AML-193 (cell line): ENCODE measurements around the gene POLRMT.
A peak's percentile ranks its signal among the peaks of the same experiment; 100 is the strongest.
"Not testable (repeated sequence)": the region's sequence is repeated elsewhere in the genome, so short reads cannot be mapped to it uniquely, and the experiment has no call there.

Experiments used
- DNase-seq, 2 experiments: peaks; one replicate each; lab custom pipeline; 2025; lab: John Stamatoyannopoulos, UW

POLRMT gene

DNA sequence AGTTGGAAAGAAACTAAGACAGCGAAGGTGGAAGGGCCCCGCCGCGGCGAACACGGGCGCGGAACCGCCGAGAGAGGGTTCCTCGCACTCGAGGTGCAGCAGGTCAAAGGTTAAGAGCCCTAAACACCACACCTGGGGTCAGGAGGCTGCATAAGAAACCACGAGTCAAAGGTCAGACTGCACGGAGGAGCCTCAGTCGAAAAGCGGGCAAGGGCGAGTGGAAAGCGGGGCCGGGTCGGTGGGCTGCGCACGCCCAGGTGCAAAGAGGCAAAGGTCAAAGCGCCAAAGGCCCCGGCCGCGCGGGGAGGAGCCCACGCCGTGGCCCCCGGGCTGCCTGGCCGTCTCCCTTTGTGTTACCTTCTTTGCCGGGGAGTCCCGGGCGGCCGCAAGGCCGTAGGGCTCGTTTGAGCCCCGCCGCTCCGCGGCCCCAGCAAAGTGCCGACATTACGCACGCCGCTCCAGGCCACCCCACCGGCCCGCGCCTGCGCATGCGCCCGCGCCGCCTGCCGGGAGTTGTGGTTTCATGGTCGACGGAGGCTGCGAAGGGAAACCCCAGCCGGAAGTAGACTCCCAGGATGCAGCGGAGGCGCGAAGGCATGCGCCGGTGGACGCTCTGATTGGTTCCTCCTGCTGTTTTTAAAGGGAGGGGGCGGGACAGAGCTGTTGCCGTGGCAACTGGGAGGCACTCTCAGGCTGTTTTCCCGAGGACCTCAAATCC, at the start of gene POLRMT:
TSS of gene POLRMT (minus strand) at position 470 of the 718 bp plus-strand sequence. CDS start at position 445, 25 bp downstream.
- DNase-seq = peak; percentile 94 to 95

DNA sequence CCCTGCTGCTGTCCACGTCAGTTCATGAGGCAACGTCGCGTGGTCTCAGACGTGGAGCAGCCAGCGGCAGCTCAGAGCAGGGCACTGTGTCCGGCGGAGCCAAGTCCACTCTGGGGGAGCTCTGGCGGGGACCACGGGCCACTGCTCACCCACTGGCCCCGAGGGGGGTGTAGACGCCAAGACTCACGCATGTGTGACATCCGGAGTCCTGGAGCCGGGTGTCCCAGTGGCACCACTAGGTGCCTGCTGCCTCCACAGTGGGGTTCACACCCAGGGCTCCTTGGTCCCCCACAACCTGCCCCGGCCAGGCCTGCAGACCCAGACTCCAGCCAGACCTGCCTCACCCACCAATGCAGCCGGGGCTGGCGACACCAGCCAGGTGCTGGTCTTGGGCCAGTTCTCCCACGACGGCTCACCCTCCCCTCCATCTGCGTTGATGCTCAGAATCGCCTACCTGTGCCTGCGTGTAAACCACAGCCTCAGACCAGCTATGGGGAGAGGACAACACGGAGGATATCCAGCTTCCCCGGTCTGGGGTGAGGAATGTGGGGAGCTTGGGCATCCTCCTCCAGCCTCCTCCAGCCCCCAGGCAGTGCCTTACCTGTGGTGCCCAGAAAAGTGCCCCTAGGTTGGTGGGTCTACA, 49.5 kb upstream of the POLRMT start:
- no peak for DNase-seq

DNA sequence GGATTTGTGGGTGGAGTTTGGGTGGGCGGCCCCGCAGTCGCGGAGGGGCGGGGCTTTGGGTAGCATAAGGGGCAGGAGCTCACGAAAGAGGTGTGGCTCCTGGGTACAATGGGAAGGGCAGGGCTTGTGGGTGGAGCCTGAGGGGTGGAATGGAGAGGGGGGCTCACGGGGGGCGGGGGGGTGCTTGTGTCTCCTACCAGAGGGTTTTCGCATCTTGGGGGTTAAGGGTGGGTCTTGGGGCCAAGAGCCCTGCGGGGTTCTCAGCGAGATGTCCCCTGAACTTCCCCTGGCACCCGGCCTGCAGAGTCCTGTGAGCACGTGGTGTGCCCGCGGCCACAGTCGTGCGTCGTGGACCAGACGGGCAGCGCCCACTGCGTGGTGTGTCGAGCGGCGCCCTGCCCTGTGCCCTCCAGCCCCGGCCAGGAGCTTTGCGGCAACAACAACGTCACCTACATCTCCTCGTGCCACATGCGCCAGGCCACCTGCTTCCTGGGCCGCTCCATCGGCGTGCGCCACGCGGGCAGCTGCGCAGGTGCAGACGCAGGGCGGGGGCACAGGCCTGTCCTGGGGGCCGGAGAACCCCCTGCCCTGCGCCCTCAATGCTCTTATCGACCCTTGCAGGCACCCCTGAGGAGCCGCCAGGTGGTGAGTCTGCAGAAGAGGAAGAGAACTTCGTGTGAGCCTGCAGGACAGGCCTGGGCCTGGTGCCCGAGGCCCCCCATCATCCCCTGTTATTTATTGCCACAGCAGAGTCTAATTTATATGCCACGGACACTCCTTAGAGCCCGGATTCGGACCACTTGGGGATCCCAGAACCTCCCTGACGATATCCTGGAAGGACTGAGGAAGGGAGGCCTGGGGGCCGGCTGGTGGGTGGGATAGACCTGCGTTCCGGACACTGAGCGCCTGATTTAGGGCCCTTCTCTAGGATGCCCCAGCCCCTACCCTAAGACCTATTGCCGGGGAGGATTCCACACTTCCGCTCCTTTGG, 48.0 kb upstream of the POLRMT start:
- DNase-seq = peak; percentile 82 to 87

DNA sequence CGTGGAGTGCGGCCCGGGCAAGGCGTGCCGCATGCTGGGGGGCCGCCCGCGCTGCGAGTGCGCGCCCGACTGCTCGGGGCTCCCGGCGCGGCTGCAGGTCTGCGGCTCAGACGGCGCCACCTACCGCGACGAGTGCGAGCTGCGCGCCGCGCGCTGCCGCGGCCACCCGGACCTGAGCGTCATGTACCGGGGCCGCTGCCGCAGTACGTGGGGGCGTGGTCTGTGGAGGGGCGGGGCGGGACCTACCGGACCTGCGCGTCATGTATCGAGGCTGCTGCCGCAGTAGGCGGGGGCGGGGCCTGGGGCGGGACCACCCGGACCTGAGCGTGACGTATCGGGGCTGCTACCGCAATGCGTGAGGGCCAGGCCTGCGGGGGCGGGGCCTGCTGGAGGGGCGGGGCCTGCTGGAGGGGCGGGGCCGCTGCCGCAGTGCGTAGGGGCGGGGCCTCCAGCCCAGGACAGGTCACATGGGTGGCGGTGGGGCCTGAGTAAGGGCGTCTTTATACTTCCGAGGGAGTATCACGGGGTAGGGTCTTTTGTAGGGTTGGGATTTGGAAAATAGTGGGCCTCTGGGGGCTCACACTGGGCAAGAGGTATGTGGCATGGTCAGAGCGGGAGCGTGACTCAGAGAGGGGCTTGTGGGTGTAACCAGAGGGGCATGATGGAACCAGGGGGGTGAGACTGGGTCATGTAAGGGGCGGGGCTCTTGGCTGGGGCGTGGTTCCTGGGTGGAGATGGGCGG, 47.1 kb upstream of the POLRMT start:
- DNase-seq = peak; percentile 94

DNA sequence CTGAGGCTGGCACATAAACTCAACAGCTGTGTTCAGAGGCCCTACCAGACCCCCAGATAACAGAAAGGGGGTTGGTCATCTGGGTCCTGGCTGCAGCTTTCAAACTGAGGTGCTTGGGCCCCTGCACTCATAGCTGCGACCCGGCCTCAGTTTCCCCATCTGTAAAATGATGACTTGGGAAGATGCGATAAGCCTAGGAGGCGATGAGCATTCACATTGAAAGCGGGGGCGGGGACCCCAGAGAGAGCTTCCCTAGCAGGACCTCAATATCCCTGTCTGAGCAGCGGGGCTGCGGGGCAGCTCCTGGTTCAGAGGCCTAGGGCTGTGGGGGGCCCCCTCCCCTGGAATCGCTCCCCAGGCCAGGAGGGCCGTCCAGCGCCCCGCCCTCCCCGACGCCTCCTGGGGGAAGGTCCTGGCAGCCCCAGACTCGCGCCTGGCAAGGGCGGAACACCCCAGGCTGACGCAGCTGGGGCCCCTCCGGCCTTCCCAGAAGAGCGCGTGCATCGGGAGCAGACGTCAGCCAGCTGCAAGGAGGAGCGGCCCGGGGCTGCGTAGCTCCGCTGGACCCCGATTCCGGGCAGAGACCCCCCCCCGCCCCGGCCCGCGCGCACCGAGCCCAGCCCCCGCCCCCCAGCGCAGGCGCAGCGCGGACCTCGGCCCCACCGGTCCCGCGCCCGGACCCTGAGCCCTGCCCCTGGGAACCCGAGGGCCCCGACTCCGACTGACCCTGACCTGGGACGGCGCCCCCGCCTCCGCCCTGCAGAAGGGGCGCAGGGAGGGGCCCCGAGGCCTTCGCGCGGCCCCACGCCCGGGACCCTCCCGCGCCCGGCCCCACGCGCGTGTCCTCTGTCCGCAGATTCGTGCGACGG, 46.3 kb upstream of the POLRMT start:
- DNase-seq = no peak

DNA sequence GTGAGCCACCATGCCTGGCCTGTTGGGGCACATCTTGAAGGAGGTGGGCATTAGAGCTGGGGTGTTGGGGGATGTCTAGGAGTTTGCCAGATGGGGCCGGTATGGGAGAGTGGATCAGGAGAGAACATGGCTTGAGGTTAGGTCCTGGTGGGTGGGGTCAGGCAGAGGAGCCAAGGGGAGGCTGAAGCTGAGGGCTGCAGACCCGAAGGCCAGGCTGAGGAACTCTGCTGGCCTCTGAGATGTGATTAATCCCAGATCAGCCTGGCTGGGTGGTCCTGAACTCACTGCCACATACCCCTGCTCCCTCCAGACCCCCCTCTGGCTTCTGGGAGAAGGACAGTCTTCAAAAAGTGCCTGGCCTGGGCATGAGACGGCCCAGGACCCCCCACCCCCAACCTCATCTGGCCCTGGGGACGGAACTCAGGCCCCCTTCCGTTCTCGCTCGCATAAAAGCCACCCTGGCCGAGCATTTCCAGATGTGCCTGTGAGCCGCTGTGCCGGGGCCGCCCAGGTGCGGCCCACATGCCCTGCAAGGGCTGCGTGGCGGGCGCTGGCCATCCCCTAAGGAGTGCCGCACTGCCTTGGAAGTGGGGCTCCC, 45.6 kb upstream of the POLRMT start:
- DNase-seq = no peak

DNA sequence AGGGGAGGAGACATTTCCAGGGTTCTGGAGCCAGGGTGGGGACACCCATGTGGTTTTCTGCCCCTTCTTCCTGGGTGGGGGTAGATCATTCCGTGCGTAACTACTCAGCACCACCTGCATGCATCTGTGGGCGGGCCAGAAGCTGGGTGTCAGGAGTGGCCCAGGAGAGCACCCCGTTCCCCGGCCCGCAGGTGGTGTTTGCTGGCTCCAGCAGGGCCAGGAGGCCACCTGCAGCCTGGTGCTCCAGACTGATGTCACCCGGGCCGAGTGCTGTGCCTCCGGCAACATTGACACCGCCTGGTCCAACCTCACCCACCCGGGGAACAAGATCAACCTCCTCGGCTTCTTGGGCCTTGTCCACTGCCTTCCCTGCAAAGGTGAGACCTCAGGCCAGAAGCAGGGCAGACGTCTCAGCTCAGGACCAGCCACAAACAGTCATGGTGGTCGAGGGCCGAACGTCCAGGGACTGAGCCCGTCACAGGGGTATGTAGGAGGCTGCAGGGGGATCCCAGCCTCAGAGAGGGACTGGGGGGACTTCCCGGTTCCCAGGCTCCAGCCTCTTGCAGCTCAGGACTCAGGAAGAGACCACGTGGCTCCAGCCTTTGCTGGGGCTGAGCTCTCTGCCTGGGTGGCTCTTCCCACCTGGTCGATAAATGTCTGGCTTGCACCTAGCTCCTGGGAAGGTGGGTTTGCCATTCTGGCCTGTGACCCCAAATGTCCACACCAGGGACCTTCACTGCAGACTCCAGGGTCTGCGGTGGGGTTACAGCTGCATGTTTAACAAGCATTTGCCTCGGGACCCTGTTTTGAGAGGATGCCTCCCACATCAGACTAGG, 44.5 kb upstream of the POLRMT start:
- DNase-seq = no peak

DNA sequence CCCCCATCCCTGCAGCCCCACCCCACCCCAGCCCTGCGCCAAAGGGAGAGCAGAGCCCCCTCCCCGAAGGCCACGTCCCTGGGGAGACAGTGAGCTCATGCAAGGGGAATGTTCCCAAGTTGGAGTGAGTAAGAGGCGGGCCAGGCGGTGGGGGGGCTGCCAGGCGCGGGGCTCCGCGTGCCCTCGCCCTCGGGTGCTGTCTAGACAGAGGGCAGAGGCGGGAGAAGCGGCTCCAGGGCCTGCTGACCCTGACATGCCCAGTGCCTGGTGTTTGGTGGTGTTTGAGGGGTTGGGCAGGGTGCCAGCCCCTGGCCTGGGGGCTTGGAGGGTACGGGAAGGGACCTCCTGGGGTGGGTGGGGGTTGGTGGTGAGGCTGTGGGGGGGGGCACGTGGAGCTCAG, 43.9 kb upstream of the POLRMT start:
- DNase-seq = no peak

DNA sequence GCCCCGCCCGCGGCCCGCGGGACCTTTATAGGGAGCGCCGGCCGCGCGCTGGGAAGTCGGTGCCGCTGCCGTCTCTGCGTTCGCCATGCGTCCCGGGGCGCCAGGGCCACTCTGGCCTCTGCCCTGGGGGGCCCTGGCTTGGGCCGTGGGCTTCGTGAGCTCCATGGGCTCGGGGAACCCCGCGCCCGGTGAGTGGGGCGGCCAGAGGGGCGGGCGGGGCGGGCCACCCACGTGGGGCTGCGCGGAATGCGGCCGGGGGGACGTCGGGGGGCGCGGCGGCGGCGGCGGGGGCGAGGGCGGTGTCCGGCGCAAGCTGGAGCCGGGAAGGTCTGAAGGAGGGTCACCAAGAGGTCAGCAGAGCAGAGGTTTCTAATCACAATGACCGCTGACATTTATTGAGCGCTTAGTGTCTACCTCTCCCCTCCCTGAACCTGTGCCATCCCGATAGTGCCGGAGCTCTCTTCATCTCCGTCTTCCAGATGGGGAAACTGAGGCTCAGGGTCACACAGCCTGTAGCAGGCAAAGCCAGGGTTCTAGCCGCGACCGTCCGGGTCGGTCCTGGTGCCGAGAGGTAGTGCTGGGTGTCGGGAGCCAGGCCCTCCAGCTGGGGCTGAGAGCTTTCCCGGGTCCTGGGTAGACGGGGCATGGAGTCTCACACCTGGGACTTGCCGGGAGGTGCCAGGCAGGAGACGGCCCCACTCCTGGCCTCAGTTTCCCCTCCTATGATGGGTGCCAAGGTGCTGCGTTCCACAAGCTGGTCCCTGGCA, 43.2 kb upstream of the POLRMT start, which contains the start of gene FSTL3:
TSS of gene FSTL3 (plus strand) at position 54 of the 767 bp plus-strand sequence. CDS start at position 86, 32 bp downstream.
- DNase-seq = no peak

DNA sequence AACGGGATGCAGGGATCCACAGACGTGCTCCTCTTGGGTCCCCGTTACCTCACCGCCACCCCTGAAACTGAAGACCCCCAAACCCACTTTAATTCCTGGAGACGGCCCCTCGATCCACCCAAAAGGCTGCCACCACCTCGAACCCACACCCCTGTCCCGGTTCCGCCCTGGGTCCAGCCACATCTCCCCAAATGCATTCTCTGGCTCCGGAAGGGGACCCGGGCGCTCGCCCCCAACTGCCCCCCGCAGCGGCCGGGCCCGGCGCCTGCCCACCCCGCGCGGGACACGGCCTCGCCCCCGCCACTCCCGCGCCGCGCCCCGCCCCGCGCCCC, 42.6 kb upstream of the POLRMT start:
- no peak for DNase-seq

DNA sequence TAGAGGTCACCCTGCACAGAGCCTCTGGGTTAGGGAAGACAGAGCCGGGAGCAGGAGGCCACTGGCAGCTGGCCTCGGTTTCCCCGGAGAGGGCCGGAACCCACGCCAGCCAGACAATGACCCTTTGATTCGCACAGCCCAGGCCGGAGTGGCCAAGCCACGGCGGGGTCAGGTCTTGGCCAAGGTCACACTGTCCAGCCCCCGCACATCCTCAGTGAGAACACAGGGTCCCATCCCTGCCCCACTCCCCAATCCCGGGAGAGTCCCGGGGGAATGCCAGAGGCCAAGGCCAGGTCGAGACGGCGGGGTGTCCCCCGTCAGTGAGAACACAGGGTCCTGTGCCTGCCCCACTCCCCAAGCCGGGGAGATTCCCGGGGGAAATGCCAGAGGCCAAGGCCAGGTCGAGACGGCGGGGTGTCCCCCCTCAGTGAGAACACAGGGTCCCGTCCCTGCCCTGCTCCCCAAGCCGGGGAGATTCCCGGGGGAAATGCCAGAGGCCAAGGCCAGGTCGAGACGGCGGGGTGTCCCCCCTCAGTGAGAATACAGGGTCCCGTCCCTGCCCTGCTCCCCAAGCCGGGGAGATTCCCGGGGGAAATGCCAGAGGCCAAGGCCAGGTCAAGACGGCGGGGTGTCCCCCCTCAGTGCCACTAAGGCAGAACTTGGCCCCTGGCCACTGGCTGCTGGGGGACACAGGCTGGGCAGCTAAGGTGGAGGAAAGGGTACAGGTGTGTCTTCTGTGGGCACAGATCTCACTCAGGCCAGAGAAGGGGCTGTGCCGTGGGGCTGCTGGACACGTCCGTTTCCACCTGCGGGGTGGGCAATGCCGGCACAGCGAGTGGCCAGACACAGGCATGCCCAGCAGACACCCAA, 41.2 kb upstream of the POLRMT start:
- no peak for DNase-seq

DNA sequence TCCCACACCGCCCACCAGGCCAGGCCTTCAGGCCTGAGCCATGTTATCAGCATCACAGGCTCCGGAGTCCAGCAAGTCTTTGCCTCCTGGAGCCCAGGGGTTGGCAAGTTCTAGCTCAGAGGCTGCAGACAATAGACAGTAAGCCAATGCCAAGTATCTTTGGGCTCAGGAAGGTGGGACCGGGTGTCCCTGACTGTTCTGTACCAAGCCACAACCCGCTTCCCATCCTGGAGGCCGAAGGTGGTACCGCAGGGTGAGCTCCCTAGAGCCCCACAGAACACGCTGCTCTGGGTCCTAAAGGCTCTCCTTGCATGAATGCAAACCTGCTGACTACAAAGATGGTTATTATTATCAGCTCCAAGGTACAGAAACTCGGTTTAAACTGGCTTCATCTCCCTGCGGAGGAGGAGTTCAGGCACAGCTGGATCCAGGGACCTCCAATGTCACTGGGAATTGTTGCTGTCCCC, 37.3 kb upstream of the POLRMT start:
- no peak for DNase-seq

DNA sequence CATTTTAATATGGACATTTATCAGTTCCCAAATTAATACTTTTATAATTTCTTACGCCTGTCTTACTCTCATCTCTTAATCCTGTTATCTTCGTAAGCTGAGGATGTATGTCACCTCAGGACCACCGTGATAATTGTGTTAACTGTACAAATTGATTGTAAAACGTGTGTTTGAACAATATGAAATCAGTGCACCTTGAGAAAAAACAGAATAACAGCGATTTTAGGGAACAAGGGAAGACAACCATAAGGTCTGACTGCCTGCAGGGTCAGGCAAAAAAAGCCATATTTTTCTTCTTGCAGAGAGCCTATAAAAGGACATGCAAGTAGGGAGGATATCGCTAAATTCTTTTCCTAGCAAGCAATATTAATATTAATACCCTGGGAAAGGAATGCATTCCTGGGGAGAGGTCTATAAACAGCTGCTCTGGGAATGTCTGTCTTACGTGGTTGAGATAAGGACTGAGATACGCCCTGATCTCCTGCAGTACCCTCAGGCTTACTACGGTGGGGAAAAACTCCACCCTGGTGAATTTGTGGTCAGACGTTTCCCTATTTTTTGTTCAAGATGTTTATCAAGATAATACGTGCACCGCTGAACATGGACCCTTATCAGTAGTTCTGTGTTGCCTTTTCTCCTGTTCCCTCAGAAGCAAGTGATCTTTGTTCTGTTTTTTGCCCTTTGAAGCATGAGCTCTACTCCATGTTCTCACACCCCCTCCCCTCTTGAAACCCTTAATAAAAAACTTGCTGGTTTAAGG, 35.5 kb upstream of the POLRMT start:
- DNase-seq = not testable (repeated sequence)

DNA sequence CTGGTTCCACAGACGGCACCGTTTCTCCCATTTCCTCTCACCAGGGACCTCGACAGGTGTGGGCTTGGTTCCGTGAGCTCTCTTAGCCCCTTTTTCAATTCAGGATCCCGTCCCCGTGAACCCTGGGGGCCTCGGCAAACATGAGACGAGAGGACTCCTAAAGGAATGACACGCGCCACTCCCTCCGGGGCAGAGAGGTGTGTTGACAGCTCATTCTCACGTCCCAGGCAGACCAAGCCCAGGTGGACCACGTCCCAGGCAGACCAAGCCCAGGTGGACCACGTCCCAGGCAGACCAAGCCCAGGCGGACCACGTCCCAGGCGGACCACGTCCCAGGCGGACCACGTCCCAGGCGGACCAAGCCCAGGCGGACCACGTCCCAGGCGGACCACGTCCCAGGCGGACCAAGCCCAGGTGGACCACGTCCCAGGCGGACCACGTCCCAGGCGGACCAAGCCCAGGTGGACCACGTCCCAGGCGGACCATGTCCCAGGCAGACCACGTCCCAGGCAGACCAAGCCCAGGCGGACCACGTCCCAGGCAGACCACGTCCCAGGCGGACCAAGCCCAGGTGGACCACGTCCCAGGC, 33.7 kb upstream of the POLRMT start:
- DNase-seq = not testable (repeated sequence)

DNA sequence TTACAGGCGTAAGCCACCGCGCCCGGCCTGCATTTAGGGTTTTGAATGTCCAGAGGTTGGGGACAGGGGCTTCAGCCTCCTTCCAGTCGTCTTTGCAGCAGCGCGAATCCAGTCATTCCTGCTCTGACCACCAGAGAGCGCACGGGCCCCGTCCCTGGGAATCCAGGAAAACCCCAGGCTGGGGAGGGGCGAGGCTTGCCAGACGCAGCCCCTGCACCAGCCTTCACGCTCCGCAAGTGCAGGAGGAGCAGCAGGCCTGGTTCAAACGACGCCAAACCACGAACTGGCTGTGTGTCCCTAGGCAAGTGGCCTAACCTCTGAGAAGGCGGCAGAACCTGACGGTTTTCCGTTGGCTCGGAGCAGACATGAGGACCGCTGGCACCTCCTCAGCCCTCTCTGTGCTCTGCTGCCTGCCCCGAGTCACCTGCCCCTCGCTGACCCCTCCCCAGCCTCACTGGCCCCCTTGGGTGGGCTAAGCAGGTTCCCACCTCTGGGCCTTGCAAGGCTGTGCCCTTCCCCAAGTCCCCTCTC, 31.6 kb upstream of the POLRMT start:
- peak; percentile 54 to 69 for DNase-seq

DNA sequence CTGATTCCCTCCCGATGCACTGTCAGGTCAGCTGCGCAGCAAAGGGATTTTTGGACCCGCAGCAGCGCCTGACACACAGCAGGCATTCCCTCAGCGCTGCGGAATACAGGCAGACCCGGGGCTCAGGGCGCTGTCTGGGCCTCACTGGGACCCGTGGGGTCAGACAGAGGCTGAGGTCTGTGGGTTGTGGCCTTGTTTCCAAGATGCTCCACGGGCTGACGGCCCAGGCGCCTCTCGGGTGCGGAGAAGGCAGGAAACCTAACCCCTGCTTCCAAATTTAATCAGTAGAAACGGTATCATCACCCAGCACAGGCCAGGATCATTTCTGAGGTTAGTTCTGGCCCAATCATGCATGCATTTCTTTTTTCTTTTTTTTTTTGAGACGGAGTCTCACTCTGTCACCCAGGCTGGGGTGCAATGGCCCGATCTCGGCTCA, 30.4 kb upstream of the POLRMT start:
- DNase-seq = no peak
